HCT116 (cell line): ENCODE measurements around the gene RASAL2. TPM values are rescaled to one million over a fixed set of nuclear protein-coding genes. Genes with fewer than 3 reads are reported as not detected.

Experiments
- ATAC-seq: fragments of 200-7000 bp; cut with Tn5 transposase; 2 replicates; pipeline ENCODE4 v1.9.1; 2020; ENCODE audit warnings: mild to moderate bottlenecking, moderate library complexity
- BruUV-seq: library from RNA; stranded (reverse); fragments of 400-500 nt; replicated peaks from 2 replicates; lab custom pipeline; 2021; lab: Mats Ljungman, UMichigan
- CTCF ChIA-PET: fragments of 300-600 bp; sonication (Branson Sonifier 250); formaldehyde crosslinking; loops from one replicate; lab custom pipeline; 2021; ENCODE audit warnings: antibody characterized with exemption; lab: Charles Lee
- POLR2A ChIA-PET: fragments of 300-600, 350-600 bp; sonication (Branson Sonifier 250); formaldehyde crosslinking; loops from one replicate; lab custom pipeline; 2021; ENCODE audit warnings: antibody characterized with exemption; lab: Charles Lee
- RAD21 ChIA-PET, 2 experiments: fragments of 300-600 bp; sonication (Branson Sonifier 250); formaldehyde crosslinking; loops; one replicate each; lab custom pipeline; 2023; ENCODE audit warnings: low total read pairs in 2 of 2; ENCODE audit not compliant: uncharacterized antibody in 2 of 2, unreplicated experiment in 2 of 2, low non-redundant PET in 1 of 2; lab: Charles Lee
- DNase-seq: peaks from one replicate; pipeline ENCODE4 v3.0.0-alpha.2; 2010; ENCODE audit warnings: low read depth, low spot score
- H2AFZ ChIP-seq: fragments of 200-600 bp; shearing (Covaris generic), sonication (generic); 2 replicates; pipeline ENCODE4 v1.6.1; 2017; ENCODE audit warnings: low read depth, mixed run types, mixed read lengths, antibody characterized with exemption, low read length; ENCODE audit not compliant: poor library complexity, severe bottlenecking
- H3K27ac ChIP-seq: 2 replicates; pipeline ENCODE4 v1.5.1; 2012; ENCODE audit warnings: low read depth, low read length
- H3K27me3 ChIP-seq: fragments of 200-600 bp; sonication (generic); 2 replicates; pipeline ENCODE4 v1.6.1; 2016; ENCODE audit warnings: mixed run types, low read length, mixed read lengths; ENCODE audit not compliant: insufficient read depth
- H3K36me3 ChIP-seq, 2 experiments: fragments of 200-500 bp in 1 of 2; fragments of 200-600 bp in 1 of 2; sonication (Bioruptor generic) in 1 of 2; sonication (generic) in 1 of 2; 2 replicates each; pipeline versions ENCODE4 v1.5.1 to v1.6.1; 2014 to 2016; ENCODE audit warnings: low read length in 2 of 2, inconsistent platforms in 1 of 2, mixed read lengths in 1 of 2, mixed run types in 1 of 2; ENCODE audit not compliant: insufficient read depth in 2 of 2, control insufficient read depth in 1 of 2
- H3K4me1 ChIP-seq, 2 experiments: fragments of 200-600 bp in 1 of 2; sonication (generic) in 1 of 2; 2 replicates each; pipeline versions ENCODE4 v1.5.1 to v1.6.1; 2012 to 2017; ENCODE audit warnings: low read length in 2 of 2, inconsistent platforms in 1 of 2, mild to moderate bottlenecking in 1 of 2, mixed read lengths in 1 of 2, mixed run types in 1 of 2, moderate library complexity in 1 of 2; ENCODE audit not compliant: insufficient read depth in 2 of 2, control insufficient read depth in 1 of 2
- H3K4me2 ChIP-seq: fragments of 200-600 bp; sonication (generic); 2 replicates; pipeline ENCODE4 v1.6.1; 2017; ENCODE audit warnings: mixed run types, low read length, mixed read lengths
- H3K4me3 ChIP-seq, 2 experiments: fragments of 200-600 bp in 1 of 2; sonication (generic) in 1 of 2; replicated peaks in 1 of 2; 2 replicates each; pipeline ENCODE4 v1.5.1; 2011 to 2016; ENCODE audit warnings: low read length in 2 of 2, control low read depth in 1 of 2, low read depth in 1 of 2, mild to moderate bottlenecking in 1 of 2, mixed read lengths in 1 of 2, mixed run types in 1 of 2
- H3K79me2 ChIP-seq: fragments of 200-600 bp; sonication (generic); 2 replicates; pipeline ENCODE4 v1.6.1; 2017; ENCODE audit warnings: mild to moderate bottlenecking, mixed run types, low read length, moderate library complexity, mixed read lengths; ENCODE audit not compliant: insufficient read depth
- H3K9ac ChIP-seq: fragments of 200-600 bp; sonication (generic); 2 replicates; pipeline ENCODE4 v1.6.1; 2016; ENCODE audit warnings: low read length, mixed read lengths
- H3K9me2 ChIP-seq: fragments of 200-600 bp; sonication (generic), shearing (Covaris generic); 2 replicates; pipeline ENCODE4 v1.6.1; 2017; ENCODE audit warnings: mixed run types, mild to moderate bottlenecking, moderate library complexity; ENCODE audit not compliant: insufficient read depth
- H3K9me3 ChIP-seq, 2 experiments: fragments of 200-500 bp in 1 of 2; fragments of 200-600 bp in 1 of 2; sonication (Bioruptor generic) in 1 of 2; sonication (generic) in 1 of 2; 2 replicates each; pipeline ENCODE4 v1.6.1; 2014 to 2017; ENCODE audit warnings: low read length in 2 of 2, mixed read lengths in 2 of 2, inconsistent platforms in 1 of 2, low read depth in 1 of 2, mild to moderate bottlenecking in 1 of 2, mixed run types in 1 of 2, moderate library complexity in 1 of 2; ENCODE audit not compliant: control insufficient read depth in 1 of 2, insufficient read depth in 1 of 2
- H4K20me1 ChIP-seq: fragments of 200-600 bp; sonication (generic), shearing (Covaris generic); 2 replicates; pipeline ENCODE4 v1.6.1; 2017; ENCODE audit warnings: mixed run types, mild to moderate bottlenecking, moderate library complexity; ENCODE audit not compliant: insufficient read depth
- CBX3 ChIP-seq: IDR thresholded peaks from 2 replicates; pipeline ENCODE4 v1.6.1; 2012; ENCODE audit warnings: low read depth
- CEBPB ChIP-seq: IDR thresholded peaks from 2 replicates; pipeline ENCODE4 v1.6.1; 2012; ENCODE audit warnings: low read depth
- CTCF ChIP-seq, 3 experiments: fragments of 200-600 bp in 1 of 3; sonication (generic) in 1 of 3; IDR thresholded peaks in 2 of 3; conservative IDR thresholded peaks in 1 of 3; 2 replicates each; pipeline ENCODE4 v1.5.1; 2012 to 2017; ENCODE audit warnings: low read depth in 2 of 3, low read length in 2 of 3, antibody characterized with exemption in 1 of 3, borderline replicate concordance in 1 of 3, control low read depth in 1 of 3, mild to moderate bottlenecking in 1 of 3, mixed read lengths in 1 of 3, mixed run types in 1 of 3, moderate library complexity in 1 of 3; ENCODE audit not compliant: insufficient read depth in 1 of 3
- POLR2A ChIP-seq: IDR thresholded peaks from 2 replicates; pipeline ENCODE4 v1.7.0; 2011; ENCODE audit warnings: borderline replicate concordance; ENCODE audit not compliant: insufficient read depth, insufficient read length; ENCODE audit errors: extremely low read depth
- RAD21 ChIP-seq: IDR thresholded peaks from 2 replicates; pipeline ENCODE4 v1.6.1; 2012; ENCODE audit warnings: low read depth, mild to moderate bottlenecking
- REST ChIP-seq: IDR thresholded peaks from 2 replicates; pipeline ENCODE4 v1.6.1; 2012; ENCODE audit warnings: low read depth
- SRF ChIP-seq: IDR thresholded peaks from 2 replicates; pipeline ENCODE4 v1.6.1; 2012; ENCODE audit warnings: low read depth
- YY1 ChIP-seq: IDR thresholded peaks from 2 replicates; pipeline ENCODE4 v1.6.1; 2011; ENCODE audit warnings: low read length, low read depth, moderate library complexity, mild to moderate bottlenecking; ENCODE audit not compliant: insufficient replicate concordance; ENCODE audit errors: extremely low read depth
- intact Hi-C: fragments of 100-400 bp; cut with micrococcal nuclease; formaldehyde crosslinking; loops from 2 replicates; pipeline ENCODE4 v1.10.0; 2022
- total RNA-seq: library from RNA; stranded (reverse); gene quantifications from one replicate; pipeline ENCODE4 v1.2.1, GENCODE V29; 2021; ENCODE audit not compliant: unreplicated experiment

RASAL2 gene
- total RNA-seq, 1 experiment from 2014 or later: 11.7 TPM

GRCh38 chr1:178310685-178311105 lies 216.8 kb downstream of the RASAL2 start:
- CTCF ChIA-PET: interaction anchor here (0.6 to 4.2 kb wide), 19 partner anchors 11 to 1499 kb away, joined by 3 to 38 read pairs (median 3); partner anchors contain the start of gene TEX35
- Histone ChIP-seq H2AFZ (no peak overlapping the region), H3K4me2 (peak overlapping the region; percentile 12; the same call in 1 of the 2 replicates), H3K79me2 (no peaks in the 10 kb centered on the region), H3K27ac (no peak overlapping the region), H3K9ac (no peak overlapping the region), H4K20me1 (no peaks in the 10 kb centered on the region), H3K9me2 (no peaks in the 10 kb centered on the region), H3K9me3 (no peaks in the 10 kb centered on the region), H3K36me3 (no peaks in the 10 kb centered on the region), H3K4me1 (peaks cover 8 to 15% of the 10 kb centered on the region in 2 experiments; a peak in 3 of 4 replicates), H3K4me3 (no peak overlapping the region), H3K27me3 (no peaks in the 10 kb centered on the region)
- ATAC-seq (peak; percentile 91), DNase-seq (peak; percentile 64)
- RAD21 ChIA-PET: interaction anchor here (0.7 to 1.6 kb wide), 2 partner anchors 10 to 190 kb away, joined by 3 to 4 read pairs; no protein-coding TSS in a partner anchor
- no TSS peak for BruUV-seq
- intact Hi-C loops: loop anchor here (2.0 to 5.0 kb wide), 4 partner anchors 190 to 692 kb away; no protein-coding TSS in a partner anchor
- POLR2A ChIA-PET: interaction anchor here (0.9 to 1.2 kb wide), 3 partner anchors 11 to 222 kb away, joined by 3 to 6 read pairs (median 4); no protein-coding TSS in a partner anchor
- TF ChIP-seq CBX3 (peak; percentile 68; the same call in 1 of the 2 replicates), RAD21 (peak; percentile 92), CEBPB (peak; percentile 81), CTCF (IDR thresholded peaks at IDR 0.05 in 2 of 3, conservative IDR thresholded peaks at IDR 0.05 in 1 of 3; ENCODE audit: borderline replicate concordance in 1 of 3, insufficient read depth in 1 of 3, low read depth in 2 of 3, low read length in 2 of 3) (peak; percentile 58 to 88 (median 87)), REST (no peak), YY1 (no peak), POLR2A (no peak), SRF (no peak)
